ENCODE results near the gene PCBP3. TPM values are rescaled to one million over a fixed set of nuclear protein-coding genes. Genes with fewer than 3 reads are reported as not detected.

PCBP3 gene
- total RNA-seq, 1 experiment from 2014 or later: 10.9 TPM

DNA sequence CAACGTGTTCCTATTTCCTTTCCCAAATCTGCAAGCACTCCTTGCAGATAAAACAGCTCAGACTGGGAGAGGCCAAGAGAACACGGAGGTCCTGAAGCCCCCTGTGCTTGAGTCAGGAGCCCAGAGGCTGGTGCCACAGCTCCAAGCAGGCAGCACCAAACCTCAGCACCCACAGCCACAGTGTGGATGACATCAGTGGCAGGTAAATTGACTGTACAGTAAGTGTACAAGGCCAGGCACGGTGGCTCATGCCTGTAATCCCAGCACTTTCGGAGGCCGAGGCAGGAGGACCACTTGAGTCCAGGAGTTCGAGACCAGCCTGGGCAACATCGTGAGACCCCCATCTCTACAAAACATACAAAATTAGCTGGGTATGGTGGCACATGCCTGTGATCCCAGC is 336.1 kb downstream of the PCBP3 start:
- no peak overlapping the region for H4K8ac ChIP-seq (replicated peaks; ENCODE audit: insufficient read length, low read depth, low read length)
- no peak overlapping the region for H2AFZ ChIP-seq (ENCODE audit: low read length)
- H2AK5ac ChIP-seq (ENCODE audit: insufficient read length, low read length): no peak overlapping the region
- no peak overlapping the region for H2BK5ac ChIP-seq (ENCODE audit: insufficient read length, low read length)
- no CpG with 5 or more reads among the region's 7 CpGs for WGBS (ENCODE audit: extremely low coverage, insufficient read length, low lambda C conversion rate)
- H3K4me2 ChIP-seq (ENCODE audit: insufficient read depth, insufficient read length, low read length): no peak overlapping the region
- H4K20me1 ChIP-seq (ENCODE audit: control insufficient read depth, insufficient read depth, insufficient read length): no peaks in the 10 kb centered on the region
- no peaks in the 10 kb centered on the region for H3K79me2 ChIP-seq (ENCODE audit: insufficient read depth, low read length)
- TF ChIP-seq, protein P1, sequence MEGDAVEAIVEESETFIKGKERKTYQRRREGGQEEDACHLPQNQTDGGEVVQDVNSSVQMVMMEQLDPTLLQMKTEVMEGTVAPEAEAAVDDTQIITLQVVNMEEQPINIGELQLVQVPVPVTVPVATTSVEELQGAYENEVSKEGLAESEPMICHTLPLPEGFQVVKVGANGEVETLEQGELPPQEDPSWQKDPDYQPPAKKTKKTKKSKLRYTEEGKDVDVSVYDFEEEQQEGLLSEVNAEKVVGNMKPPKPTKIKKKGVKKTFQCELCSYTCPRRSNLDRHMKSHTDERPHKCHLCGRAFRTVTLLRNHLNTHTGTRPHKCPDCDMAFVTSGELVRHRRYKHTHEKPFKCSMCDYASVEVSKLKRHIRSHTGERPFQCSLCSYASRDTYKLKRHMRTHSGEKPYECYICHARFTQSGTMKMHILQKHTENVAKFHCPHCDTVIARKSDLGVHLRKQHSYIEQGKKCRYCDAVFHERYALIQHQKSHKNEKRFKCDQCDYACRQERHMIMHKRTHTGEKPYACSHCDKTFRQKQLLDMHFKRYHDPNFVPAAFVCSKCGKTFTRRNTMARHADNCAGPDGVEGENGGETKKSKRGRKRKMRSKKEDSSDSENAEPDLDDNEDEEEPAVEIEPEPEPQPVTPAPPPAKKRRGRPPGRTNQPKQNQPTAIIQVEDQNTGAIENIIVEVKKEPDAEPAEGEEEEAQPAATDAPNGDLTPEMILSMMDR (conservative IDR thresholded peaks at IDR 0.05): no peak
- H2BK120ac ChIP-seq (ENCODE audit: low read depth, low read length, poor library complexity, severe bottlenecking): no peak overlapping the region
- H2BK12ac ChIP-seq (ENCODE audit: insufficient read length, low read depth, low read length): no peak overlapping the region
- no peak overlapping the region for H3K27ac Mint-ChIP-seq
- no peak overlapping the region for H3K56ac ChIP-seq (ENCODE audit: insufficient read length, low read depth, low read length)
- H3K9ac ChIP-seq (ENCODE audit: extremely low read depth, insufficient read length, low read length): no peak overlapping the region
- H4K5ac ChIP-seq (ENCODE audit: insufficient read length, low read depth, low read length): no peak overlapping the region
- H3K79me1 ChIP-seq (ENCODE audit: insufficient read depth, low read depth, low read length, poor library complexity, severe bottlenecking): no peaks in the 10 kb centered on the region
- peak overlapping the region in 1 of 2 experiments; percentile 41; a peak in 1 of 5 replicates for H3K4me3 Mint-ChIP-seq
- H3K4ac ChIP-seq (ENCODE audit: low read depth, low read length): no peak overlapping the region
- no peak overlapping the region for H3K23ac ChIP-seq (ENCODE audit: insufficient read length, low read depth, low read length)
- DNase-seq: no peak
- no peaks in the 10 kb centered on the region; the same call in 1 of the 2 replicates for H3K4me1 ChIP-seq (ENCODE audit: insufficient read depth, low read length)
- H3K36me3 Mint-ChIP-seq (ENCODE audit: insufficient read depth in 1 of 3, low read depth in 3 of 3): peaks cover 4 to 9% (median 5%) of the 10 kb centered on the region in 3 experiments
- H3K27ac ChIP-seq (ENCODE audit: insufficient read length, low read depth, low read length): no peak overlapping the region
- no peaks in the 10 kb centered on the region; the same call in 1 of the 2 replicates for H3K27me3 ChIP-seq (ENCODE audit: insufficient read depth, low read length)
- H3K9me3 Mint-ChIP-seq: no peaks in the 10 kb centered on the region; a peak in 1 of 5 replicates
- no peak overlapping the region for H3K18ac ChIP-seq (ENCODE audit: insufficient read length, low read depth, low read length)
- H3K27me3 Mint-ChIP-seq (ENCODE audit: low read depth): peaks cover 5% of the 10 kb centered on the region
- H3K4me1 Mint-ChIP-seq: peaks cover 21 to 24% of the 10 kb centered on the region in 2 experiments
- H3T11ph ChIP-seq (ENCODE audit: low read length): no peak overlapping the region
- H3K9me3 ChIP-seq (ENCODE audit: control insufficient read depth, low read depth, low read length): no peaks in the 10 kb centered on the region
- no peak overlapping the region for H2BK15ac ChIP-seq (ENCODE audit: low read depth, low read length)
- H4K91ac ChIP-seq (ENCODE audit: insufficient read length, low read depth, low read length): no peak overlapping the region
- no peak overlapping the region for H3K14ac ChIP-seq (ENCODE audit: insufficient read depth, low read length)
- H3K23me2 ChIP-seq (ENCODE audit: insufficient read length, low read depth, low read length, poor library complexity, severe bottlenecking): peaks cover 27% of the 10 kb centered on the region
- H2BK20ac ChIP-seq (ENCODE audit: low read depth, low read length, poor library complexity, severe bottlenecking): no peak overlapping the region
